A549 (cell line): ENCODE data around the gene NDUFA8.

Experiments
- BCL3 ChIP-seq: fragments of >200 bp; sonication (Bioruptor Twin); formaldehyde crosslinking; IDR thresholded peaks from 3 replicates; pipeline ENCODE4 v1.6.1; 2016
- BHLHE40 ChIP-seq: IDR thresholded peaks from 2 replicates; pipeline ENCODE4 v1.6.1; 2012; ENCODE audit warnings: low read depth, low read length, inconsistent platforms
- CTCF ChIP-seq: fragments of >200 bp; sonication (Bioruptor Twin); formaldehyde crosslinking; IDR thresholded peaks from 3 replicates; pipeline ENCODE4 v1.5.1; 2016
- FOXS1 ChIP-seq: fragments of 250-450 bp; sonication (Bioruptor Pico); IDR thresholded peaks from 2 replicates; pipeline ENCODE4 v1.5.0; 2020; ENCODE audit warnings: mild to moderate bottlenecking, moderate library complexity
- HDAC2 ChIP-seq: fragments of 200-600 bp; sonication (generic); IDR thresholded peaks from 2 replicates; pipeline ENCODE4 v1.6.1; 2016
- JUN ChIP-seq, 2 experiments: fragments of >200 bp; sonication (Bioruptor Twin); formaldehyde crosslinking; IDR thresholded peaks; 2 replicates in 1 of 2; 3 replicates in 1 of 2; pipeline ENCODE4 v1.6.1; 2016 to 2017
- MAX ChIP-seq: IDR thresholded peaks from 2 replicates; pipeline ENCODE4 v1.6.1; 2012
- PBX3 ChIP-seq: IDR thresholded peaks from 2 replicates; pipeline ENCODE4 v1.6.1; 2012
- POLR2A ChIP-seq: IDR thresholded peaks from 2 replicates; pipeline ENCODE4 v1.6.1; 2012; ENCODE audit warnings: mild to moderate bottlenecking, low read length
- RAD21 ChIP-seq, 2 experiments: fragments of >200 bp in 1 of 2; sonication (Bioruptor Twin) in 1 of 2; formaldehyde crosslinking in 1 of 2; IDR thresholded peaks in 1 of 2; conservative IDR thresholded peaks in 1 of 2; 2 replicates in 1 of 2; 3 replicates in 1 of 2; pipeline ENCODE4 v1.6.1; 2012 to 2018; ENCODE audit warnings: inconsistent platforms in 1 of 2
- REST ChIP-seq: fragments of 200-600 bp; sonication (generic); IDR thresholded peaks from 2 replicates; pipeline ENCODE4 v1.6.1; 2016; ENCODE audit warnings: antibody characterized with exemption, mild to moderate bottlenecking, moderate library complexity
- RFX5 ChIP-seq: fragments of 450-650 bp; IDR thresholded peaks from 2 replicates; pipeline ENCODE4 v1.7.1; 2014; ENCODE audit warnings: antibody characterized with exemption, mild to moderate bottlenecking, moderate library complexity
- USF2 ChIP-seq: fragments of 450-650 bp; IDR thresholded peaks from 2 replicates; pipeline ENCODE4 v1.6.1; 2014; ENCODE audit warnings: antibody characterized with exemption
- ZFP36 ChIP-seq: fragments of 450-650 bp; IDR thresholded peaks from 2 replicates; pipeline ENCODE4 v1.6.1; 2014; ENCODE audit warnings: borderline replicate concordance; ENCODE audit not compliant: partially characterized antibody

- TF ChIP-seq POLR2A: no peak
- TF ChIP-seq HDAC2: no peak
- no peak for TF ChIP-seq ZFP36
- no peak for TF ChIP-seq BHLHE40
- no peak for TF ChIP-seq REST
- TF ChIP-seq CTCF: no peak
- TF ChIP-seq BCL3: no peak
- no peak for TF ChIP-seq PBX3
- TF ChIP-seq MAX: no peak
- TF ChIP-seq RFX5: no peak
- TF ChIP-seq JUN (IDR thresholded peaks at IDR 0.05): no peak
- TF ChIP-seq USF2: no peak
- no peak for TF ChIP-seq FOXS1
- TF ChIP-seq RAD21 (conservative IDR thresholded peaks at IDR 0.05 in 1 of 2, IDR thresholded peaks at IDR 0.05 in 1 of 2): no peak
These were observed 16.3 kb downstream of the NDUFA8 start for GRCh38 chr9:122143296-122143695.
